Dedifferentiated amniotic fluid mesenchymal stem cell (primary cell): Measurements from ENCODE around the gene DUSP28.
A peak's percentile ranks its signal among the peaks of the same experiment; 100 is the strongest.

ENCODE experiments used
- DNase-seq: peaks from one replicate; pipeline ENCODE4 v3.0.0-alpha.2; 2016; ENCODE audit errors: extremely low spot score

Gene DUSP28

DNA sequence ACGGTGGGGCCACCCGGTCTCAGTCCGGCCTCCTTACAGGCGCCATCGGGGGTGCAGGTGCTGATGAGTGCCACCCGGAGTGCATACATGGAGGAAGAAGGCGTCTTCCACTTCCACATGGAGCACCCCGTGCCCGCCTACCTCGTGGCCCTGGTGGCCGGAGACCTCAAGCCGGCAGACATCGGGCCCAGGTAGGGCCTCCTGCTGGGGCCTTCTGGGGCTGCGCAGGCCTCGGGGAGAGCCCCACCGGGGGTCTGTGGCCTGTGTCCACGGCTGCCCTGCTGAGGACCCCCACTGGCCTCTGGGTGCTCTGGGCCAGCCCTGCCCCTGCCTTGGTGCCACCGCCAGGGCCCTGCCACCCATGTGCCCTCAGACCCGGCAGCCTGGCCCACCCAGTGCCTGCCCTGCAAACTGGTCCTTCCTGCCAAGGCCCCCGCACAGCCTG is 12.9 kb downstream of the DUSP28 start:
- DNase-seq, result no peak

DNA sequence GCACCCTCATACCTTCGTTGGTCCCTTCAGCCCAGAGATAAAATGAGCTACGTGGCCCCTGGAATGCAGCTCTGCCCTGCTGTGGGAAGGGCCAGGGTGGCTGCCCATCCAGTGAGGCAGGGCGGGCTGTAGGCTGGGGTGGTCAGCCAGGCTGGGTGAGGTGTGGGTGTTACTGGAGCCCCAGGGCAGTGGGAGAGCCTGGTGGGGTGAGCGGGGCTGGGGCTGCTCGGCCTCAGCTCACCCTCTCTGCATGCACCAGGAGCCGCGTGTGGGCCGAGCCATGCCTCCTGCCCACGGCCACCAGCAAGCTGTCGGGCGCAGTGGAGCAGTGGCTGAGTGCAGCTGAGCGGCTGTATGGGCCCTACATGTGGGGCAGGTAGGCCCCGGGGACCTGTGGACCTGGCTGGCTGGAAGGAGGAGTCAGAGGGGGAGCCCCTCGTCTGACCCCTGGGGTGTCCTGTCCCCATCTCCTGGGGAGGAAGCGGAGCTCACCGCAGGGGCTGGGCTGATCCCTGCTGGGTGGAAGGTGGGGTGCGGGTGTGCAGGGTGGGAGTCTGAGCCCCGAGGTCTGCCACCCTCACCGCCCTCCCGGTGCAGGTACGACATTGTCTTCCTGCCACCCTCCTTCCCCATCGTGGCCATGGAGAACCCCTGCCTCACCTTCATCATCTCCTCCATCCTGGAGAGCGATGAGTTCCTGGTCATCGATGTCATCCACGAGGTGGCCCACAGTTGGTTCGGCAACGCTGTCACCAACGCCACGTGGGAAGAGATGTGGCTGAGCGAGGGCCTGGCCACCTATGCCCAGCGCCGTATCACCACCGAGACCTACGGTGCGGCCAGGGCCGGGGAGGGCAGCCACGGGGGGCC is 13.6 kb downstream of the DUSP28 start:
- DNase-seq, result no peak

DNA sequence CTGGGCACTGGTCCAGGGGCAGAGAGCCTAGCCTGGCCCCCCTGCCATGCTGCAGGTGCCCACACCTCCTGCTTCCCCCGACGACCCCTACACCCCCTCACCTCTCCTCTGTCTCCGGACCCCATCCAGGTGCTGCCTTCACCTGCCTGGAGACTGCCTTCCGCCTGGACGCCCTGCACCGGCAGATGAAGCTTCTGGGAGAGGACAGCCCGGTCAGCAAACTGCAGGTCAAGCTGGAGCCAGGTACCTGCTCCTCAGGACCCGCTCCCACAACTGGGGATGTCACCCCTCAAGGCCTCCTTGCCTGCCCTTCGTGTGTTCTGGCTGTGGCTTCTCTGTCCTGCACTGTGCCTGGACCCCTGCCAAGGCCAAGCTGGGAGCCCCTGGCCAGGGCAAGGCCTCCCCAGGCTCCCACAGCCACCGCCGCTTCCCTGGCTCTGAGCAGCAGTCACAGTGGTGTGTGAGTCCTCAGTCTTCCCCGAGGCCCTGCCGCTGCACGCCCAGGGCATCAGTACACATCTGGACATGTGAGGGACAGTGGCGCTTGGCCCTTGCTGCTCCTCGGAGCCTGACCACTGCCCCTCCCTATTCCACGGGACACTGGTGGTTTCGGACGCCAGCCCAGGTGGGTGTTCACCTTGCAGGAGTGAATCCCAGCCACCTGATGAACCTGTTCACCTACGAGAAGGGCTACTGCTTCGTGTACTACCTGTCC is 14.4 kb downstream of the DUSP28 start:
- no peak for DNase-seq

DNA sequence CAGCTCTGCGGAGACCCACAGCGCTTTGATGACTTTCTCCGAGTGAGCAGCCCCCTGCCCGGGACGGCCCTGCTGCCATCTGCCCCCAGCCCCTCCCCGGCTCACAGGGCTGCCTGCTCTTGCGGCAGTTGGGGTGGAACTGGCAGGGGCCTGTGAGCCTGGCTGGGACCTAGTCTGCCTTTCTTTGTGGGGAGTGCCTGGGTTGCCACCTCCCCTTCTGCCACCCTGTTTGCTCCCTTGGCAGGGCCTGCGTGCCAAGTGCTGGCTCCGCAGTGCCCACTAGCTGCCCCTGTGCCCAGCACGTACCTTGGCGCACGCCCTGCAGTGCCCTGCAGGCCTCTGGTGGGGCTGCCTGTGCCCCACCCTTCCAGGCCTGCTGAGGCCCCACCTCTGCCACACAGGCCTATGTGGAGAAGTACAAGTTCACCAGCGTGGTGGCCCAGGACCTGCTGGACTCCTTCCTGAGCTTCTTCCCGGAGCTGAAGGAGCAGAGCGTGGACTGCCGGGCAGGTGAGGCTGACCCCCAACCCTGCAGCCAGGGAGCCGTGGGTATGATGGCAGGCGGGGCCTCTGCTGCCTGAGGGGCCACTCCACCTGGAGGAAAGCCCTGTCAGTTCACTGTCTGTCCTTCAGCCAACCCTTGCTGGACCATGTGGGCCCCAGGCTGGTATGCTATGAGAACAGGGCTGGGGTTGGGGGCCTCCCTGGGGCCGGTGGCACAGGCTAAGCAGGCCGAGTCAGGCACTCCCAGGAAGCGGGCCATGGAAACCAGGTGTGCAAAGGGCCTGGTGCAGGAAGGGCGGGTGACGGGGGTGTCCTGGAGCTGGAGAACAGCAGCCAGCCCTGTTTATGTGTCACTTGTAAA is 15.2 kb downstream of the DUSP28 start:
- DNase-seq, result no peak

DNA sequence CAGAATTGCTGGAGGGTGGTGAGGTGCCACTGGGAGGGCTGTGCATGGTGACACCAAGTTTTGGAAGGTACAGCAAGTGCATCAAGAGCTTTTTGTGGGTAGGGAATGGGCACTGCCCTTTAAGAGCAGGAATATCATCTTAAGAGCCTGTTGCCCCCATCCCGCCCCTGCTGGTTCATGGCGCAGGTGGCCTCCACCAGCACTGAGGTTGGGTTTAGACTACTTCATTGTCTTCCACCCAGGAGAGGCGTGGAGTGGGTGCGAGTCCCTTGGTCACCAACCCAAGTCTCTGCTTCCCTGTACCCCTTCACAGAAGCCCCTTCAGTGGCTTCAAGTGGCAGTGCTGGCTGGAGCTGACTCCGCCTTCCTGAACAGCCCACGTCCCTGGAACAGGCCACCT is 15.9 kb downstream of the DUSP28 start:
- DNase-seq, result no peak

DNA sequence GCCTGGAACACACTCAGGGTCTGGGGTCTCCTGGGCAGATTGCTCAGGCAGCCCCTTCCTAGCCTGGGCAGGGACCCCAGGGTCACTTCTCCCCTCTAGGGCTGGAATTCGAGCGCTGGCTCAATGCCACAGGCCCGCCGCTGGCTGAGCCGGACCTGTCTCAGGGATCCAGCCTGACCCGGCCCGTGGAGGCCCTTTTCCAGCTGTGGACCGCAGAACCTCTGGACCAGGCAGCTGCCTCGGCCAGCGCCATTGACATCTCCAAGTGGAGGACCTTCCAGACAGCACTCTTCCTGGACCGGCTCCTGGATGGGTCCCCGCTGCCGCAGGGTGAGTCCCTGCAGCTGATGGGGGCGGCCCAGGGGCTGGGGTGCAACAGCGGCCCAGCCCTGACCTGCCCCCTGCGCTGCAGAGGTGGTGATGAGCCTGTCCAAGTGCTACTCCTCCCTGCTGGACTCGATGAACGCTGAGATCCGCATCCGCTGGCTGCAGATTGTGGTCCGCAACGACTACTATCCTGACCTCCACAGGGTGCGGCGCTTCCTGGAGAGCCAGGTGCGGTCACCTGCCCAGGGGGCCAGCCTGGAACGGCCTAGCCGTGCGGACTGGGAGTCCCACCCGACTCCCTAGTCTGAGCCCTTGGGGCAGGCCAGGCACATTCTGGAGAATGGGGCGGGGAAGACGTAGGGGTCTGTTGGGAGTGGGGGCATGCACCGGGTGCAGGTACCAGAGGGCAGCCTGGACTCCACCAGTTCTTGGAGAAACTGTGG is 16.5 kb downstream of the DUSP28 start:
- no peak for DNase-seq

DNA sequence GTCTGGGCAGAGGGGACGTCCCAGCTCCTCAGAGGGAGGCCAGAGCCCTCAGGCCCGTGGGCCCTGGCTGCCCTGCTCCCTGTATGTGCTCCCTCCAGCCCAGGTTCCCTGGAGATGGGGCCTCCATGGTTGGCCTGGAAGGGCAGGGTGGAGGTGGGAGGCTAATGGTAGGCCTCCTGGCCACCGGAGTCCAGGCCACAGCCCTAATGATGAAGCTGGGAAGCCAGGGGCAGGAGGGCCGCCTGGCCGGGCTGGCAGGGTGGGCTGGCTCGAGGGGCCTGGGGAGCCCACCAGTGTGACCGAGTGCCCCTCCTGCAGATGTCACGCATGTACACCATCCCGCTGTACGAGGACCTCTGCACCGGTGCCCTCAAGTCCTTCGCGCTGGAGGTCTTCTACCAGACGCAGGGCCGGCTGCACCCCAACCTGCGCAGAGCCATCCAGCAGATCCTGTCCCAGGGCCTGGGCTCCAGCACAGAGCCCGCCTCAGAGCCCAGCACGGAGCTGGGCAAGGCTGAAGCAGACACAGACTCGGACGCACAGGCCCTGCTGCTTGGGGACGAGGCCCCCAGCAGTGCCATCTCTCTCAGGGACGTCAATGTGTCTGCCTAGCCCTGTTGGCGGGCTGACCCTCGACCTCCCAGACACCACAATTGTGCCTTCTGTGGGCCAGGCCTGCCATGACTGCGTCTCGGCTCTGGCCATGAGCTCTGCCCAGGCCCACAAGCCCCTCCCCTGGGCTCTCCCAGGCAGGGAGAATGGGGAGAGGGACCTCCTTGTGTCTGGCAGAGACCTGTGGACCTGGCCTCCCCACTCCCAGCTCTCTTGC is 17.3 kb downstream of the DUSP28 start:
- no peak for DNase-seq

DNA sequence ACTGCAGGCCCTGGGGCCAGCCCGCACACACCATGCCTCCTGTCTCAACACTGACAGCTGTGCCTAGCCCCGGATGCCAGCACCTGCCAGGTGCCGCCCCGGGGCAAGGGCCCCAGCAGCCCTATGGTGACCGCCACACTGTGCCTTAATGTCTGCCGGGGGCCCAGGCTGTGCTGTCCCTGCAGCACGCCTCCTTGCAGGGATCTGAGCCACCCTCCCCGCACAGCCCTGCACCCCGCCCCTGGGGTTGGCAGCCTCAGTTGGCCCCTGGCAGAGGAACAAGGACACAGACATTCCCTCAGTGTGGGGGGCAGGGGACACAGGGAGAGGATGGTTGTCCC is 17.9 kb downstream of the DUSP28 start:
- no peak for DNase-seq

DNA sequence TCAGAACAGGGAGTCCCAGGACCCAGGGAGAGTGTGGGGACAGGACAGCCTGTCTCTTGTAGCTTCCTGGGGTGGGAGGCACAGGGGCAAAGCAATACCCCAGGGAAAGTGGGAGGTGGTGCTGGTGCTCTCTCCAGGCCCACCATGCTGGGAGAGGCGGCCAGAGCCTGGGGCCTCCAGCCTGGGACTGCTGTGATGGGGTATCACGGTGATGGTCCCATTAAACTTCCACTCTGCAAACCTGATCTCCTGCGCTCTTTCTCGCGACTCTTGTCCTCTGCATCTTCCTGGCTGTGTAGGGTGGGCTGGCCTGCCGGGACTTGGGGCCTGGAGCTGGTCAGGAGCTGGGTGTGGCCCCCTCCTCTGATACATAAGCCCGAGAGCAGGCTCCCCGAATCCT is 18.3 kb downstream of the DUSP28 start:
- no peak for DNase-seq

DNA sequence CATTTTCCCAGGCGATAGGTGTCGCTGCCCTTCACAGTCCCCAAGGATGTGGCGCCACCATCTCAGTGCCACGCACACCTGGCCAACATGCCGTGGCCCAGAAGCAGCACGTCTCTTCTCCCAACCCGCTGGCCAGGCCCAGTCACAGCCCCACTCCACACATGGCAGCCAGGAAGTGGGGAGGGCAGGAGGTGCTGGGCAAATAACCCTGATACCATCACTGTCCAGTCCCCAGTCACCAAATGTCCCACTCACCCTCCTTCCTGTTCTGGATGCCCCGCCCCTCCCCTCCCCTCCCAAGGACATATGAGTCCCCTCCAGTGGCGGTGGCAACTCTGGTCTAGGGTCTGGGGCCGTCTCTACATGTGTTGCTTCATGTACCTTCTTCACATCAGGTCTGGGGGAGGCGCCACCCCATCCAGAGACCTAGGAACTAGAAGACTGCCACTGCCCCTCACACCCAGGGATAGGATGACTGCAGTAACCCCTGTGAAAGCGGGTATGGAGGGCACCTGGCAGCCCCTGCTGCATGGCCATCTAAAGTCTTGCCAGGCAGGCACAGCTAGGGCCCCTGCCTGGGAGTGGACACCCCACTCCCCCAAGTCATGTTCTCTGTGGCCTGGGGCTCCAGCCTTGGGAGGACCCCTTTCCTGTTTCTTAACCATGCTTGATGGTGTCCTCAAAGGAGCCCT is 19.1 kb downstream of the DUSP28 start:
- DNase-seq, result no peak

DNA sequence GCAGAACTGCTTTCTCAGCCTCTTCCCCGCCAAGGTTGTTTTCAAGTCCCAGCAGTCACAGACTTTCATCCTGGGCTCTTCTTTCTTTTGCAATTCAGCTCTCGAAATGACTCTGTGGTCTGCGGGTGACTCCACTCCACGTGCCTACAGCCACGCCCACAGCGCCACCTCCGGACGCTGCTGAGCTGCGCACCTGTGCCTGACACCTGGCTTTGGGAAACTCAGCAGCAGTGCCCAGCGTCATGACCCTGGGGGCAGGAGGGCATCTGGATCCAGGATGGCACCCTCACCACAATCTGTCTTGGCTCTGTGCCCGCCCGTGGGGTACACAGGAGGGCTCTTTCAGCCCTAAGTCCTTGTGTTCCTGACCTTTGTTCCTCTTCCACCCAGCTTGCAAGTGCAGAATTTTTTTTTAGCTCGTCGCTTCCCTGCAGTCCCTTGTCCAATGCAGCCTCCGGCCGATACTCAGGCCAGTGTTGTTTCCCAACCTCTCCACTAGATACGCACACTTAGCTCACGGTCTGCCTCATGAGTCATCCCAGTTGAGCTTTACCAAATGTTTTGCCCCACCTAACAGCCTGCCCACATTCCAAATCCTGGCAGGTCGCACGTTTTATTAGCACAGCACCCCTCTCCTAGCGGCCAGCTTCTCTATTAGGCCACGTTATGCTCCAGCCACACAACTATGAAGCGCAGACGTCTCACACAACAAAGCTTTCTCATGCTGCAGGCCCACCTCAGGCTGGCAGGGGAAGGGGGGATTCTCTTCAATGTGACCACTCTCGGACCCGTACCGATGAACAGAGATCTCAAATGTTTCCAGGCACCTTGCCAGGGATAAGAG is 19.8 kb downstream of the DUSP28 start:
- DNase-seq, result no peak

DNA sequence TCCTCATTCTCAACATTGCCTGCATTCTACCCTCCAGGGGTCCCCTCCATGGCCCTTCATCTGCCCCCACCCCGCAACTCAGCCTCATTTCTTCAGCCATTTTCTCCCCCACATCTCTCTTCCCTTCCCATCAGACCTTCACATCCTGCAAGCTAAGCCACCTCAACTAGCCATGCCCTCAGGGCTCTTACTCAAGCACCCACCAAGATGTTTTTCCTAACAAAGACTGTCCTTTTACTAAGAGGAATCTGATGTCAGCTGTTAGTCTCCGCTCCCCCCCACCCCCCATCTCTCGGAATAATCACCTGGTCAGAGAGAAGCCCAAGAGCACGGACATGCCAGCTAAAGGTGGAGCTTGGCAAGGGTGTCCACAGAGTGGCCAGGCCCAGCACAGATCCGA is 21.7 kb downstream of the DUSP28 start:
- no peak for DNase-seq

DNA sequence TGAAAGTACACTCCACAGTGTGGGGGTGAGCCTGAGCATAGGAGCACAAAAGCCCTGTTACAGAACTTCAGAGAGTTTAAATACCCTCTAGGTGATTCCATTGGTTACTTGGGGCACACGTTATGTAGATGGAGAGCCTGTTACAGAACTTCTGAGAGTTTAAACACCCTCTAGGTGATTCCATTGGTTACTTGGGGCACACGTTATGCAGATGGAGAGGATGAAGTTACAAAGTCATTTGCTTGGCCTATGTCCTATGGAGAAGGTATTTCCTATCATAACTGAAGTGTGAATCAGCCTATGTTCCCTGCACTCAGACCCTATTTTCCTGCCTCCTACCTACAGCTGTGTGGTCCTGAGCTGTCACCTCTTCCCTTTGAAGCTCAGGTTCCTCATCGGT is 22.6 kb downstream of the DUSP28 start:
- no peak for DNase-seq

DNA sequence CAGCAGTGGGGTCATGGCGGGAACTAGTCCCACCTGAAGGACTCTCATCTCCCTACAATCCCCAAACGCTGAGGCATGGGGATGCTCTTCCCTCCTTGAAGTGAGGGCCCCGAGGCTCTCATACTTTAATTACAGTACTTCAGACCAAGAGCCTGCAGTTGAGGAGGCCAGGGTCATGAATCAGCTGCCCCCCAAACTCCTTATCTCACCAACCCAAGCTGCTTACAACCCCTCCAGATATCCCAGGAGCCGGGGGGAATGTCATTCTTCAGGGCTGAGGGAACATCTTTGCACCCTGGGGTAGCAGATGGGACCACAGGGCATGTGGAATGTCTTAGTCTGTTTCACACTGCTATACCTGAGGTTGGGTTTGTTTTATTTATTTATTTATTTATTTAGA is 23.6 kb downstream of the DUSP28 start:
- DNase-seq, result no peak

DNA sequence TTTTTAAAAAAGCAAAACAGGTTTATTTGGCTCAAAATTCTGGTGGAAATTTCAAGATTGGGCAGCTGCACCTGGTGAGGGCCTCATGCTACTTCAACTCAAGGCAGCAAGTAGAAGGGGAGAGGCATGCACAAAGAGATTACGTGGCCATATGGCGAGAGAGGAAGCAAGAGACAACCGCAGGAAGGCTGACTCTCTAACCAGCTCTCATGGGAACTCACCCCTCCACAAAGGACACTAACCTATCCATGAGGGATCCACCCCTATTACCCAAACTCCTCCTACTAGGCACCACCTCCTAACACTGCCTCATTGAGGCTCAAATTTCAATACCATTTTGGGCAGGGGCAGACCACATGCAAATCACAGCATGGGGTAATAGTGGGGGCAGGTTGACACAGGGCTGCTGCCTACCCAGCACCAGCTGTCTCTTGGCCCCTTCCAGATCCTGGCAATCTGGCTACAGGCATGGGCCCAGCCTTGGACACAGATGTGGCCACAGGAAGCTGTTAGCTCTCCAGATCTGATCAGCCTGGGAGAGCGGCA is 24.4 kb downstream of the DUSP28 start:
- DNase-seq, result no peak

DNA sequence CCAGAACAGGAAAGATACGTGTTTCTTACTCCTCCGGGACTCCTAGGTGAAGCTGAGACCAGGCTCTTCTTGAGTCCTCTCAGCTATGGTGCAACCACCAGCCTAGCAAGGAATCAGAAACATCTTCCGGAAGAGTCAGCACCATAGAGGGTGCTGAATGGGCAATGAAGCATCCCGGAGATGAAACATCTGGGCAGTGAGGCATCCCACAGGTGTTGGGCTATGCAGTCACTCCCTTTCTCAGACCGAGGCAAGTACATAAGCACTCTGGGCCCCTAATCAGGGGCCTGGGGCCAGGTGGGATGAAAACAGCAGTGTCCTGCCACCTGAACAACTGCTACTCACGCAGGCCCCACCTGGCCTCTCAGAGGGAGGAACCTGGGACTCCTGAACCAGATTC is 24.9 kb downstream of the DUSP28 start:
- DNase-seq, result no peak

DNA sequence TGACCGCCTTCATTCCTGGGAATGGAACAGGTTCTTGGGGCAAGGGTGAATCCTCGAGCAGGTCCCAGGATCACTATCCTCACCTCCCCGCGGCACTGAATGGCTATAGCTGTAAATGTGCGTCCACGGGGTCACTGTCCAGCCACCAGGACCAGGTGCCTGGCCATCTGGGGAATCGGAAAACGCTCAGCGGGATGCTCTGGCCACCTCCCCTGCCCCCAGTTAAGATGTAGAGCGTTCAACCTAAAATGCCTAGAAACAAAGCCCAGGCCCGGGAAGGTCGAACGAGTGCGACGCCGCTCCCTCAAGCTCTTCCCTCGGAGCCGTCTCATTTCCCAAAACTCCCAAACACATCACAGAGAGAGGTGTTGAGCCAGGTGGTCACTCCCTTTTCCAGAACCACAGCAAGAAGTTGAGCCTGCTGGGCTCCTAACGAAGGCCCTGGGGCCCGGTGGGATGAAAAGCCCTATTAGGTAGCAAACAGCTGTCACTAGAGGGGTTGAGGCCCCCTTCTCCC is 25.6 kb downstream of the DUSP28 start:
- DNase-seq, result no peak

DNA sequence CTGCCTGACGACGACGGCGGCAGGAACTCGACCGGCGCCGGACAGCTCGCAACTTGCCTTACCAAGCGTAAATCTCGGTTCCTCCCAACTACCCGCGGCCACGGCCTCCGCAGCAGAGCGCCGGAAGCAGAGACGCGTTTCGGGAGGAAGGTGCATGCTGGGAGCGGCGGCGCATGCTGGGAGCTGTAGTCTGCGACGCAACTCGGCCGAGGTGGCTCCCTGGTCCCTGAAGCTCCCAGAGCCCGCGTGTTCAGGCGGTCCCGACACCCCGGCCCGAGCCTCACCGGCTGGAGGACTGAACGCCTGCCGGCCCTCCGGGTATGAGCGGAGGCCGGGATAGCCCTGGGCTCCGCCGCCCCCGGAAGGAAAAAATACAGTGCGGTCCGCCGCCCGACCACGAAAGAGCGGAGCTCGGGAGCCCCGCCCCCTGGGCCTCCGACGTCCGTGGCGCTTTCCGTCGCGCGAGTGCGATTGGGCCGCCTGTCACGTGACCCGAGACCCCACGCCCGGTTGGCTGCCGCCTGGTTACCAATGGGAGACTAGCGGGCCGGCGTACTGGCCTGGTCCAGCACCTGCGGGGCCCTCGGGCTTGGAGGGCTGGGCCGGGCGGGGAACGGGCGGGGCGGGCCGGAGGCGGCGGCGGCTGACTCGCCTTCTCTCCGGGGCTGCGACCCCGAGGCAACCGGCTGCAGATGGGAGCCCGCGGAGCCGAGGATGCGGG is 26.2 kb downstream of the DUSP28 start, which contains the start of gene CAPN10:
TSS of gene CAPN10 (plus strand) at position 537 of the 721 bp plus-strand sequence. CDS start at position 715, 178 bp downstream.
- peak; percentile 96 for DNase-seq
